HL-60 (cell line): ENCODE data around the gene CDC37L1.

Experiments used
- DNase-seq, 2 experiments: peaks; one replicate each; pipeline ENCODE4 v3.0.0-alpha.2; 2010 to 2020; ENCODE audit warnings: low read depth in 1 of 2, low spot score in 1 of 2
- H3K27ac ChIP-seq: fragments of 250-450 bp; sonication (Bioruptor Pico); replicated peaks from 2 replicates; pipeline ENCODE4 v1.5.1; 2020; ENCODE audit warnings: mild to moderate bottlenecking, moderate library complexity
- H3K27me3 ChIP-seq: fragments of 250-450 bp; sonication (Bioruptor Pico); 2 replicates; pipeline ENCODE4 v1.5.1; 2021; ENCODE audit warnings: mild to moderate bottlenecking, moderate library complexity; ENCODE audit not compliant: insufficient read depth, poor library complexity, severe bottlenecking
- H3K4me3 ChIP-seq: replicated peaks from 2 replicates; pipeline ENCODE4 v1.5.1; 2011; ENCODE audit warnings: mild to moderate bottlenecking, control low read depth, low read length; ENCODE audit not compliant: insufficient read depth
- GABPA ChIP-seq: IDR thresholded peaks from 2 replicates; pipeline ENCODE4 v1.6.1; 2012; ENCODE audit warnings: low read depth
- POLR2AphosphoS5 ChIP-seq: IDR thresholded peaks from 2 replicates; pipeline ENCODE4 v1.6.1; 2012; ENCODE audit warnings: low read depth
- SPI1 ChIP-seq: IDR thresholded peaks from 2 replicates; pipeline ENCODE4 v1.6.1; 2012; ENCODE audit warnings: low read depth, mild to moderate bottlenecking, borderline replicate concordance
- TF ChIP-seq, protein P1 (sequence below): IDR thresholded peaks from one replicate; pipeline ENCODE4 v1.5.1; 2011; ENCODE audit warnings: low read length, control low read depth, inconsistent platforms; ENCODE audit not compliant: insufficient read depth
- TF ChIP-seq, protein P2 (sequence below): IDR thresholded peaks from 2 replicates; pipeline ENCODE4 v1.6.1; 2012; ENCODE audit warnings: low read depth; ENCODE audit not compliant: insufficient replicate concordance

Gene CDC37L1

DNA sequence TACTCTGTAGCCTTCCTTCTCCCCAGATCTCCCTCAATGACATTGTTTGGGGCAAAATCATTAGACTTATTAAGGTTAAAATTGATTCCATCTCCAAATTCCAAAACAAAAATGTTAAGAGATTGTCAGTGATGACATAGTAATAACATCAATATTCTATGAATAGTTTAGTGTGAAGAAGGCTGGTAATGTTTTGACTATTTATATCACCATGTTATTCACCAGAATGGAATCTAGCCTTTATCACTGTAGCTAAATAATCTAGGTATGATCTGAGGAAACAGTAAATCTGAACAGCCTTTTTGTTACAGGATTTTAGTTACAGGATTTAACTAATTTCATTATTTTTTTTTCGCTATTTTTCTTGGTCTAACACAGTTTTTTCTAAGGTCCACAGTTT is 18.2 kb upstream of the CDC37L1 start:
- Histone ChIP-seq H3K27me3 (no peaks in the 10 kb centered on the region), H3K27ac (no peak overlapping the region), H3K4me3 (no peak overlapping the region)
- TF ChIP-seq, protein P1, sequence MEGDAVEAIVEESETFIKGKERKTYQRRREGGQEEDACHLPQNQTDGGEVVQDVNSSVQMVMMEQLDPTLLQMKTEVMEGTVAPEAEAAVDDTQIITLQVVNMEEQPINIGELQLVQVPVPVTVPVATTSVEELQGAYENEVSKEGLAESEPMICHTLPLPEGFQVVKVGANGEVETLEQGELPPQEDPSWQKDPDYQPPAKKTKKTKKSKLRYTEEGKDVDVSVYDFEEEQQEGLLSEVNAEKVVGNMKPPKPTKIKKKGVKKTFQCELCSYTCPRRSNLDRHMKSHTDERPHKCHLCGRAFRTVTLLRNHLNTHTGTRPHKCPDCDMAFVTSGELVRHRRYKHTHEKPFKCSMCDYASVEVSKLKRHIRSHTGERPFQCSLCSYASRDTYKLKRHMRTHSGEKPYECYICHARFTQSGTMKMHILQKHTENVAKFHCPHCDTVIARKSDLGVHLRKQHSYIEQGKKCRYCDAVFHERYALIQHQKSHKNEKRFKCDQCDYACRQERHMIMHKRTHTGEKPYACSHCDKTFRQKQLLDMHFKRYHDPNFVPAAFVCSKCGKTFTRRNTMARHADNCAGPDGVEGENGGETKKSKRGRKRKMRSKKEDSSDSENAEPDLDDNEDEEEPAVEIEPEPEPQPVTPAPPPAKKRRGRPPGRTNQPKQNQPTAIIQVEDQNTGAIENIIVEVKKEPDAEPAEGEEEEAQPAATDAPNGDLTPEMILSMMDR, result no peak
- TF ChIP-seq SPI1 (no peak), GABPA (no peak), POLR2AphosphoS5 (no peak)
- TF ChIP-seq, protein P2, sequence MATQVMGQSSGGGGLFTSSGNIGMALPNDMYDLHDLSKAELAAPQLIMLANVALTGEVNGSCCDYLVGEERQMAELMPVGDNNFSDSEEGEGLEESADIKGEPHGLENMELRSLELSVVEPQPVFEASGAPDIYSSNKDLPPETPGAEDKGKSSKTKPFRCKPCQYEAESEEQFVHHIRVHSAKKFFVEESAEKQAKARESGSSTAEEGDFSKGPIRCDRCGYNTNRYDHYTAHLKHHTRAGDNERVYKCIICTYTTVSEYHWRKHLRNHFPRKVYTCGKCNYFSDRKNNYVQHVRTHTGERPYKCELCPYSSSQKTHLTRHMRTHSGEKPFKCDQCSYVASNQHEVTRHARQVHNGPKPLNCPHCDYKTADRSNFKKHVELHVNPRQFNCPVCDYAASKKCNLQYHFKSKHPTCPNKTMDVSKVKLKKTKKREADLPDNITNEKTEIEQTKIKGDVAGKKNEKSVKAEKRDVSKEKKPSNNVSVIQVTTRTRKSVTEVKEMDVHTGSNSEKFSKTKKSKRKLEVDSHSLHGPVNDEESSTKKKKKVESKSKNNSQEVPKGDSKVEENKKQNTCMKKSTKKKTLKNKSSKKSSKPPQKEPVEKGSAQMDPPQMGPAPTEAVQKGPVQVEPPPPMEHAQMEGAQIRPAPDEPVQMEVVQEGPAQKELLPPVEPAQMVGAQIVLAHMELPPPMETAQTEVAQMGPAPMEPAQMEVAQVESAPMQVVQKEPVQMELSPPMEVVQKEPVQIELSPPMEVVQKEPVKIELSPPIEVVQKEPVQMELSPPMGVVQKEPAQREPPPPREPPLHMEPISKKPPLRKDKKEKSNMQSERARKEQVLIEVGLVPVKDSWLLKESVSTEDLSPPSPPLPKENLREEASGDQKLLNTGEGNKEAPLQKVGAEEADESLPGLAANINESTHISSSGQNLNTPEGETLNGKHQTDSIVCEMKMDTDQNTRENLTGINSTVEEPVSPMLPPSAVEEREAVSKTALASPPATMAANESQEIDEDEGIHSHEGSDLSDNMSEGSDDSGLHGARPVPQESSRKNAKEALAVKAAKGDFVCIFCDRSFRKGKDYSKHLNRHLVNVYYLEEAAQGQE, result no peak
- DNase-seq, result no peak

DNA sequence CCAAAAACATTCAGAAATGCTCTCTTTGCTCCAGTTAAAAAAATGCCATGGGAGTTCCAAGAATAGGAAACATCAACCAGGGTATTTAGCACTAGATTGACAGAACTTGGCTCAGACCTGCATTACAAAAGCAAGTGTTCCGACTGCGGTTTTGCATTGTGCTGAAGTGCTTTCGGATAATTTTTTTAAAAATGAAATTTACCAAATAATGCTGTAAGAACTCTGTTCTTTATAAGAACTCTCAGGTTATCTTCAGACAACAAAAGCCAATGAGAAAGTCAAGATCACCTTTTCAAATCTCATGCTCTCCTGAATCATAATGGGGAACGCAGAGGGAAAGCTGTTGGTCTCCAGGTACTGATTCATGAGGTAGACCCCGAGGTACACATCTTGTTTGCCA is 17.8 kb upstream of the CDC37L1 start:
- DNase-seq, result no peak
- no peaks in the 10 kb centered on the region for H3K27me3 ChIP-seq
- H3K27ac ChIP-seq, result no peak overlapping the region
- H3K4me3 ChIP-seq, result peak overlapping the region; percentile 68
- no peak for TF ChIP-seq SPI1

DNA sequence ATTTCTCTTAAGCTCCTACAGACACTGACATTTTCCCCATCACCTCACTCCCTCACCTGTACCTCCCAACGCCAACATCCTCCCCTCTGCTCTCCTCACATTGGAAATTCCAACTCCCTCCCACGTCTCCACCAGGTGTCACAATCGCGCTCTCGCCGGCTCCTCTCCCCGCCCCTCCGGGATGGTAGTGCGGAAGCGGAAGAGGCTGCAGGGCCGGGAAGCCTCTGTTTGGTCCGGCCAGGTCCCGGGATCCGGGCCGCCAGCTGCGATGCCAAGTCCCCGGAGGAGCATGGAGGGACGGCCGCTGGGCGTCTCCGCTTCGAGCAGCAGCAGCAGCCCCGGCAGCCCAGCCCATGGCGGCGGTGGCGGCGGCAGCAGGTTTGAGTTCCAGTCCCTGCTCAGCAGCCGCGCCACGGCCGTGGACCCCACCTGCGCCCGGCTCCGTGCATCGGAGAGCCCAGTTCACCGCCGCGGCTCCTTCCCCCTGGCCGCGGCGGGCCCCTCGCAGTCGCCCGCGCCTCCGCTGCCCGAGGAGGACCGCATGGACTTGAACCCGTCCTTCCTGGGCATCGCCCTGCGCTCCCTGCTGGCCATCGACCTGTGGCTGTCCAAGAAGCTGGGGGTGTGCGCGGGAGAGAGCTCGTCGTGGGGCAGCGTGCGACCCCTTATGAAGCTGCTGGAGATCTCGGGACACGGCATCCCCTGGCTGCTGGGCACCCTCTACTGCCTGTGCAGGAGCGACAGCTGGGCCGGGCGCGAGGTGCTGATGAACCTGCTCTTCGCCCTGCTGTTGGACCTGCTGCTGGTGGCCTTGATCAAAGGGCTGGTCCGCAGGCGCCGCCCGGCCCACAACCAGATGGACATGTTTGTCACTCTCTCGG is 17.0 kb upstream of the CDC37L1 start, which contains the start of gene PLPP6:
Gene PLPP6 (plus strand): TSS at position 187 of the 881 bp plus-strand sequence. CDS start 82 bp downstream, at position 269.
- Histone ChIP-seq H3K27ac (peak within 1 kb of the TSS; percentile 68), H3K4me3 (peak within 1 kb of the TSS; percentile 68), H3K27me3 (no peaks in the 10 kb centered on the region)
- TF ChIP-seq GABPA (peak; percentile 82), SPI1 (peak; percentile 53; the same call in 1 of the 2 replicates), POLR2AphosphoS5 (peak; percentile 59; the same call in 1 of the 2 replicates)
- TF ChIP-seq, protein P1, result no peak
- TF ChIP-seq, protein P2, result no peak
- DNase-seq, result peak; percentile 64 to 84

DNA sequence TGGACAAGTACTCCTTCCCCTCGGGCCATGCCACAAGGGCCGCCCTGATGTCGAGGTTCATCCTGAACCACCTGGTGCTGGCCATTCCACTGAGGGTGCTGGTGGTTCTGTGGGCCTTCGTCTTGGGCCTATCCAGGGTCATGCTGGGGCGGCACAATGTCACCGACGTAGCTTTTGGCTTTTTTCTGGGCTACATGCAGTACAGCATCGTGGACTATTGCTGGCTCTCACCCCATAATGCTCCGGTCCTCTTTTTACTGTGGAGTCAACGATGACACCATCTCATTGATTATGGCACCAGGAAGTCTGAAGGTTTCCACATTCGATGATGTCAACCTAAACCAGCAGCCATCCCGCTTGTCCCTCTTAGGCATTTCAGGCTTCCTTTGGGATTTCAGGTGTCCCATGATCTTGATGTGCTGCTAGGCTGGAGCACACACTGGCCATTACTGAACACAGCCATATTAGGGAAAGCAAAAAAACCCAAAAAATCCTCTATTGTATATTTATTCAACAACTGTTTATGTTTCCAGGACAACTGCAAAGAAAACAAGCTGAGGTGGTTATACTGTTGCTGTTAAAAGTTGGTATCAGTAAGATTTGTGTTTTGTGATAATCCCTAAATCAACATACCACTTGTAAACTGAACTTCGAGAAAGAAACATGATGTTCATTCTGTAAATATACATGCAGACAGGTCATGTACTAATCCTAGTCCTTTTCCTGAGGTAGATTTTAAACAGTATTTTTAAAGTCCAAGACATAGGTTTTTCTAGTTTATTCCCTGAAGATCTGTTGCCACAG is 16.2 kb upstream of the CDC37L1 start:
- no peaks in the 10 kb centered on the region for H3K27me3 ChIP-seq
- no peak for DNase-seq
- no peak overlapping the region for H3K27ac ChIP-seq
- no peak for TF ChIP-seq POLR2AphosphoS5
- no peak for TF ChIP-seq GABPA
- TF ChIP-seq, protein P1, result no peak
- TF ChIP-seq SPI1, result no peak
- TF ChIP-seq, protein P2, result no peak
- H3K4me3 ChIP-seq, result peak overlapping the region; percentile 68
